A673 (cell line): ENCODE data around the gene DAPK2.

Experiments
- CTCF ChIP-seq: fragments of 300-800, 200-600 bp; sonication (generic); conservative IDR thresholded peaks from 2 replicates; pipeline ENCODE4 v1.5.1; 2017; ENCODE audit warnings: low read depth, mild to moderate bottlenecking, antibody characterized with exemption, low read length, moderate library complexity, mixed read lengths
- EZH2 ChIP-seq: fragments of 200-600 bp; sonication (generic); IDR thresholded peaks from 2 replicates; pipeline ENCODE4 v1.6.1; 2017; ENCODE audit warnings: borderline replicate concordance, low read depth, mild to moderate bottlenecking, mixed read lengths, antibody characterized with exemption, low read length; ENCODE audit not compliant: poor library complexity, severe bottlenecking

GRCh38 chr15:63894662-63894949 is 151.7 kb downstream of the DAPK2 start:
- no peak for TF ChIP-seq CTCF
- no peak for TF ChIP-seq EZH2
